K562 (cell line): Measurements from ENCODE around the gene HOXB5. TPM values are rescaled to one million over a fixed set of nuclear protein-coding genes. Genes with fewer than 3 reads are reported as not detected.

ENCODE experiments used
- C11orf30 ChIP-seq: fragments of 450-650 bp; IDR thresholded peaks from 2 replicates; pipeline ENCODE4 v1.6.1; 2016; ENCODE audit warnings: low read depth, mild to moderate bottlenecking
- GATAD2A ChIP-seq: fragments of 450-650 bp; IDR thresholded peaks from 2 replicates; pipeline ENCODE4 v1.6.1; 2017
- MEIS2 ChIP-seq: fragments of 450-650 bp; IDR thresholded peaks from 2 replicates; pipeline ENCODE4 v1.6.1; 2014; ENCODE audit warnings: mild to moderate bottlenecking; ENCODE audit not compliant: partially characterized antibody
- MTA3 ChIP-seq: fragments of 450-650 bp; formaldehyde crosslinking; IDR thresholded peaks from 2 replicates; pipeline ENCODE4 v1.6.1; 2017; ENCODE audit warnings: mild to moderate bottlenecking, borderline replicate concordance
- POLR2A ChIP-seq: fragments of 450-650 bp; conservative IDR thresholded peaks from 2 replicates; pipeline ENCODE4 v1.6.1; 2016
- RHOXF2B ChIP-seq: fragments of 250-450 bp; sonication (Bioruptor Pico); conservative IDR thresholded peaks from 2 replicates; pipeline ENCODE4 v1.5.1; 2021
- RNF219 ChIP-seq: fragments of 250-450 bp; sonication (Bioruptor Pico); IDR thresholded peaks from 2 replicates; pipeline ENCODE4 v1.5.0; 2022; ENCODE audit warnings: mild to moderate bottlenecking
- TRIM25 ChIP-seq: fragments of 450-650 bp; IDR thresholded peaks from 2 replicates; pipeline ENCODE4 v1.7.0; 2016; ENCODE audit warnings: borderline replicate concordance
- ZBTB33 ChIP-seq: sonication (generic); formaldehyde crosslinking; IDR thresholded peaks from 2 replicates; pipeline ENCODE4 v1.8.1; 2023; ENCODE audit warnings: mild to moderate bottlenecking, missing genetic modification reagents
- ZBTB40 ChIP-seq, 2 experiments: fragments of 450-650 bp in 1 of 2; sonication (generic) in 1 of 2; formaldehyde crosslinking in 1 of 2; IDR thresholded peaks; 2 replicates each; pipeline versions ENCODE4 v1.7.1 to v1.9.0; 2016 to 2022; ENCODE audit warnings: inconsistent platforms in 1 of 2, mild to moderate bottlenecking in 1 of 2, missing genetic modification reagents in 1 of 2
- polyA plus RNA-seq, 8 experiments: library from polyadenylated mRNA; depleted of rRNA in 4 of 8; stranded (reverse) in 5 of 8; unstranded in 3 of 8; fragments of >200 nt; fragmentation: Nextera tagmentation in 2 of 8; fragmentation: Illumina TruSeq in 1 of 8; extraction: Ambion mirVana in 2 of 8; extraction: Trizol in 1 of 8; gene quantifications; 2 replicates each; pipeline versions ENCODE4 v1.2.1 to v1.2.3, GENCODE V29; 2011 to 2014; ENCODE audit warnings: inconsistent platforms in 1 of 8, missing spikeins in 1 of 8
- total RNA-seq, 7 experiments: library from RNA; depleted of rRNA in 6 of 7; stranded (reverse); fragments of >200 nt in 6 of 7; fragmentation: Illumina TruSeq in 2 of 7; extraction: Trizol in 2 of 7; gene quantifications; 2 replicates each; pipeline versions ENCODE4 v1.2.1 to v1.2.3, GENCODE V29; 2011 to 2021; ENCODE audit warnings: low replicate concordance in 1 of 7

The HOXB5 gene
- total and polyA plus RNA-seq, 9 of the 15 experiments (the other 6 are each of a cell fraction or from before 2014, with no cell fraction given) = 0.24 to 2.7 (median 0.65) TPM

- no peak for TF ChIP-seq TRIM25
- no peak for TF ChIP-seq RNF219 (CRISPR knock-in tag)
- TF ChIP-seq GATAD2A = 0 out of 2 replicates have a peak, but pooled peaks have one; percentile 38
- no peak for TF ChIP-seq RHOXF2B (CRISPR knock-in tag)
- TF ChIP-seq ZBTB33 (CRISPR knock-in tag) = no peak
- TF ChIP-seq POLR2A = peak; percentile 73
- 0 out of 2 replicates have a peak, but pooled peaks have one; percentile 33 for TF ChIP-seq ZBTB40 (IDR thresholded peaks at IDR 0.05)
- no peak for TF ChIP-seq ZBTB40 (CRISPR knock-in tag; IDR thresholded peaks at IDR 0.05)
- TF ChIP-seq MEIS2 = peak; percentile 44
- 0 out of 2 replicates have a peak, but pooled peaks have one; percentile 43 for TF ChIP-seq MTA3
- TF ChIP-seq C11orf30 = no peak
These were observed 14.7 kb downstream of the HOXB5 start (continued) for GRCh38 chr17:48578616-48579470.
